Stimulated activated memory B cell treated with anti-CD40 and anti-IgM and Interleukin-4, amounts not matched to agents 10 μg/mL and 1 μg/mL and 100 μg/mL, for 72 hours (primary cell): ENCODE measurements around the gene LIX1L.

Source experiments
- ATAC-seq: fragments of 150-1000 bp; cut with Tn5 transposase; 2 replicates; pipeline ENCODE4 v1.10.0; 2021
- H3K27ac Mint-ChIP-seq: one replicate; pipeline ENCODE4 v1.8.0; 2022; ENCODE audit warnings: mild to moderate bottlenecking, mixed read lengths
- H3K27me3 Mint-ChIP-seq: one replicate; pipeline ENCODE4 v1.8.0; 2022; ENCODE audit warnings: mixed read lengths
- H3K36me3 Mint-ChIP-seq: one replicate; pipeline ENCODE4 v1.8.0; 2022; ENCODE audit warnings: mixed read lengths
- H3K4me1 Mint-ChIP-seq: one replicate; pipeline ENCODE4 v1.8.0; 2022; ENCODE audit warnings: mixed read lengths
- H3K4me3 Mint-ChIP-seq: one replicate; pipeline ENCODE4 v1.8.0; 2022; ENCODE audit warnings: mild to moderate bottlenecking, moderate library complexity, mixed read lengths
- H3K9me3 Mint-ChIP-seq: one replicate; pipeline ENCODE4 v1.8.0; 2022; ENCODE audit warnings: mixed read lengths

The LIX1L gene

DNA sequence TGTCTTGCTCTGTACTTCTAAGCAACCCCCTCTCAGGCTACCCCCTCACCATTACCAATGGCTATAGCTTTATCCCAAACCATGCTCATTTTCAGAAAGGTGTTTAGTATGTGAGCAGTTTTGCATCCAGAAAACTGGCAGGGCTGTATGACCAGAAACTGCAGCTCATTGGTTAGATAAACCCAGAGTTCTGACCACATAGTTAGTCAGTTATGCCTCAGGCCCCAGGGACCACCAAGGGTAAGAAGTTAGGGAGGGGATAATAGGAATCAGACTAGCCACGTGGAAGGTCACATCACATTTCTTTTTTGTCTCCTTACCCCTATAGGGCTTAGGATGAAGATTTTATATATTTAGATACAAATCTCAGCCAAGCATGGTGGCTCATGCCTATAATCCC, 49.2 kb downstream of the LIX1L start:
- Mint-ChIP-seq H3K27ac (no peak overlapping the region), H3K27me3 (no peaks in the 10 kb centered on the region), H3K4me1 (peaks cover 23% of the 10 kb centered on the region), H3K36me3 (peaks cover 50% of the 10 kb centered on the region), H3K4me3 (no peak overlapping the region), H3K9me3 (no peaks in the 10 kb centered on the region)
- ATAC-seq, result no peak

DNA sequence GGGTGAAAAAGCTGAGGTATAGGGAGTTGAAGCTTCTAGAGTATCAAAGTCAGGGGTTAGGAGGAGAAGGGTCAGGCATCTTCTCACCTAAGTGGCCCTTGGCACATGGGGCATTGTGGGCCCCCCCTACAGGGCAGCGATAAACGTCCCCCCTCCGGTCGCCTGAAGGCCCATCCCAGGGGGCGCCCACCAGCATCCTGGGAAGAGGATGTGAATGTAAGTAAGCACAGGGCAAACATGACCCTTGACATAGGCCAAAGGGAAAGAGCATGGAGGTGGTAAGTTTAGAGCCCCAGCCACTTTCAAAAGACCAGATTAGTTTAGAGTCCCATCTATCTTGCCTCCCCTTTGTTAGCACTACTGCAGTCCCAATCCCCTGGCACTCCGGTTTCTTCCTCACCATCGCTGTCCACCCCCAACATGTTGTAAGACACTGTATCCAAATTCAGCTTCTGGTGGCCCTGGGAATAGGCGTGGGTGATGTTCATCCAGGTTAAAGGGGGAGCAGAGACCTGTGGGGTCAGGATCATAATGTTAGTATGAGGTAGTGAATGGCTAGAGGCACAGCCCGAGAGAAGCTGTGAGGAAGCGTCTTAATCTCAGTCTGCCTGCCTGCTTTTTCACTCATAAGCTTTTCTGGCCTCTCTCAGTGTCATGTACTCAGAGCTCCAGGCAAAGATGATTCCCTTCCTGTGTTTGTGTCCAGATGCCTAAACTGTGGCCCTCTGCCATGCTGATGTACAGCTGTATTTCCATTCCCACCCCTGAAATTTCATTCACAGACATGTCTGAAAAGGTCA, 50.7 kb downstream of the LIX1L start:
- ATAC-seq, result no peak
- H3K4me3 Mint-ChIP-seq, result no peak overlapping the region
- no peaks in the 10 kb centered on the region for H3K9me3 Mint-ChIP-seq
- no peak overlapping the region for H3K27ac Mint-ChIP-seq
- H3K36me3 Mint-ChIP-seq, result peaks cover 47% of the 10 kb centered on the region
- H3K4me1 Mint-ChIP-seq, result peaks cover 8% of the 10 kb centered on the region
- H3K27me3 Mint-ChIP-seq, result no peaks in the 10 kb centered on the region

DNA sequence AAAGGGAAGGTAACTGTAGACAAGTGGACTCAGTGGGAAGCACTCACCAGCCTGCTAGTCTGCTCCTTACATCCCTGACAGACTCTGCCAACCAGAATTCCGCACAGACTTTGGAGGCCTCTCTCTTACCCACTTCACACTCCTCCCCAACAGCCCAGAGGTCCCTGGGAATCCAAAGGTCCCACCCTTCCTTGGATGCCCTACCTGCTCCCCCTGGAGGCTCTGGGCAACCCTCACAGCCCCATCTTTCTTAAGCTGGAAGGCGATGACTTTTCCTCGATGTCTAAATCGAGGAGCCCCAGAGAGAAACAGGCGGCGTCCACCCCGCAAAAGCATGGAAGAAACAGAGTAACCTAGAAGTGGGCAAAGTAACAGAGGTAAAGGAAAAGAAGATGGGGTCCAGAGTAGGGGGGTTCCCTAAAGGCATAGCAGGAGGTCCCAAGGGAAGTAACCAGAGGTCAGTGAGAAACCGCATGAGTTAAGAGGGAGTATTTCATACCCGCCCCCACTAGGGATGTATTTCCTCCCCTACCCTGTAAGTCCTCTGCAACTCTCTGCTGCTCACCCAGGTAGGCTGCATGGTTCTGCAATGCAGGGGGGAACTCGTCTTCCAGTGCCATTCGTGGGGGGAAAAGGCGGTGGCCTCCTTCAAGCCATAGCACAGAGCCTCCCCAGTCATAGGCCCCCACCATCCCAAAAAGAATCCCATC, 56.4 kb downstream of the LIX1L start:
- no peaks in the 10 kb centered on the region for H3K9me3 Mint-ChIP-seq
- peaks cover 41% of the 10 kb centered on the region for H3K36me3 Mint-ChIP-seq
- H3K4me3 Mint-ChIP-seq, result no peak overlapping the region
- no peak overlapping the region for H3K27ac Mint-ChIP-seq
- no peaks in the 10 kb centered on the region for H3K4me1 Mint-ChIP-seq
- H3K27me3 Mint-ChIP-seq, result no peaks in the 10 kb centered on the region
- ATAC-seq, result no peak

DNA sequence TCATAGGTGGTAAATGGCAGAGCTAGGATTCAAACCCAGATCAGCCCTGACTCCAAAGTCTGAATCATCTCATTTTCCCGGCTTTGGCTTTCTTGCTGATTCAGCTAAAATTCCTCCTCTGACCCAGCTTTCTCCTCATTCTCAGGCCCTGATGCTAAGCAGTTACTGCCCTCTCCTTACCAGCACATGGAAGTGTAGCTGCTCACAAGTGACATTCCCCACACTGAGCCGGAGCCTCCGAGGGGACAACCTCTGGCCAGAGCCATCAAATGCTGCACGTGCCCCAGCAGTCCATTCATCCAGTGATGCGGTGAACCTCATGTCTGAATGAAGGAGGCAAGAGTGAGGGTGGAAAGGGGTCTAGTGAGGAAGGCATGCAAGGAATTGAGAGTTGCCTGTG, 59.1 kb downstream of the LIX1L start:
- H3K9me3 Mint-ChIP-seq, result no peaks in the 10 kb centered on the region
- peaks cover 34% of the 10 kb centered on the region for H3K36me3 Mint-ChIP-seq
- H3K27ac Mint-ChIP-seq, result no peak overlapping the region
- H3K4me3 Mint-ChIP-seq, result no peak overlapping the region
- ATAC-seq, result no peak
- no peaks in the 10 kb centered on the region for H3K4me1 Mint-ChIP-seq
- H3K27me3 Mint-ChIP-seq, result no peaks in the 10 kb centered on the region

DNA sequence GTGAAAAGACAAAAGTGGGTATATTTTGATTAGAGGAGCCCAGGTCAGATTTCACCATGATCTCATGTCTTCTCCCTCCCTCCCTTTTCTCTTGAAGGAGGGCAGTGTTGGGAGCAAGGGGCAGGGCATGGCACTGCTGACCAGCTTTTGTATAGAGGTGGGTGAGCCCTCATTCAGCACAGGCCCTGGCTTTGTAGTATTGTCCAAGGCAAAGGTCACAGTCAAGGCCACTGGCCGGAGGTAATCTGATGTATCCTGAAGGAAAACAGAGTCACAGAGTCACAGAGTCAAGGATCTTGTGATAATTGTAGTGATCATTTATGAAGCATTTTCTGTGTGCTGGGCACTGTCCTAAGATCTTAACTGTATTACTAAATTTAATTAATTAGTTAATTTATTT, 59.8 kb downstream of the LIX1L start:
- Mint-ChIP-seq H3K27me3 (no peaks in the 10 kb centered on the region), H3K4me1 (no peaks in the 10 kb centered on the region), H3K27ac (no peak overlapping the region), H3K9me3 (no peaks in the 10 kb centered on the region), H3K36me3 (peaks cover 33% of the 10 kb centered on the region), H3K4me3 (no peak overlapping the region)
- no peak for ATAC-seq

DNA sequence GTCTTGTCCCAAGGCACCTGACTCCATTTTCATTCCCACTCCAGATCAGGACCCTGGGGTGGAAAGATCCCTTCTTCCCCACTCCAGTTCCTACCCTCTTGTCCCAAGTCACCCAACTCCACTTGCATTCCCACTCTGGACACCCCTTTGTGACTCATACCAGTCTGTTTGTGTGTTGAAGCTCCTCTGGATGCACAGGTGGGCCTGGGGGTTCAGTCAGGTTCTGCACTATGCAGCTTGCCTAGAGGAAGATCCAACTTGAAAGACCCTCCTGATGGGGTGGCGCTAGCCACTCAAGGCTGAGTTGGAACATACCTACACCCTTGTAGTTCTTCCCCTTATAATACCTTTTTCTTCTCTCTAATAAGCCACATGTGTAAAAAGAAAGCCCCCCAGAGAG, 62.3 kb downstream of the LIX1L start:
- no peak for ATAC-seq
- Mint-ChIP-seq H3K27me3 (no peaks in the 10 kb centered on the region), H3K36me3 (peaks cover 13% of the 10 kb centered on the region), H3K4me3 (no peak overlapping the region), H3K4me1 (no peaks in the 10 kb centered on the region), H3K27ac (no peak overlapping the region), H3K9me3 (no peaks in the 10 kb centered on the region)

DNA sequence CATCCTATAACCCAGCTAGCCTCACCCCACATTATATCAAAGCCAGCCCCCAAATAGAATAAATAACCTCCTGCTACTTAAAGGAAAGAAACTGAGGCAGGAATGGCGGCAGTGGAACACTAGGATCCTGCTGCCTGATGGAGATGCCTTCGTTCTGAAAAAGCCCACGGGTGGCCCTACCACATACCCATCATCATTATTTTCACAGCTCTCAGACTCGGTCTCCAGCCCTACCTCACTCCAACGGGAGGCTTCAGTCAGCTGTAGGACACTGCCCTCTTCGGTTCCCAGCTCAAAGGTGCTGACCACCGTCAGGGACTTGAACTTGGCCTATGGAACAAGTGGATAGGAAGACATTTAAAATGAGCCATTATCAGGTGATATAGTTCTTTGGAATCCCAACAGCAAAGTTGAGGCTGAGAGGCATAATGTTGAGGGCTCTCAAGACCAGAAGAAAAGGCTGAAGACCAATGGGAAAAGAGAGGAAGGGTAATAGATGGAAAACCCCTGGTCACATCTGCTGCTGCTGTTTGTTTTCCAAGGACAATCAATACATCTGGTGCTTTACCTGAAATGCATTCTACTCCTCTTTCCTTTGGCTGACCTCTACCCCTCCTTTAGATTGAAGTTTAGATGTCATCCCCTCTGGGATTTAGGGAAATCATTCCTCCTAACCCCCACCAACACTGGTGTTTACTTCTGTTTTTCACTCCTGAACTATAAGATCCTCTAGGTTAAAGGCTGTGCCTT, 64.3 kb downstream of the LIX1L start:
- H3K27ac Mint-ChIP-seq, result no peak overlapping the region
- peaks cover 12% of the 10 kb centered on the region for H3K36me3 Mint-ChIP-seq
- no peak overlapping the region for H3K4me3 Mint-ChIP-seq
- H3K27me3 Mint-ChIP-seq, result no peaks in the 10 kb centered on the region
- H3K9me3 Mint-ChIP-seq, result no peaks in the 10 kb centered on the region
- ATAC-seq, result no peak
- H3K4me1 Mint-ChIP-seq, result no peaks in the 10 kb centered on the region

DNA sequence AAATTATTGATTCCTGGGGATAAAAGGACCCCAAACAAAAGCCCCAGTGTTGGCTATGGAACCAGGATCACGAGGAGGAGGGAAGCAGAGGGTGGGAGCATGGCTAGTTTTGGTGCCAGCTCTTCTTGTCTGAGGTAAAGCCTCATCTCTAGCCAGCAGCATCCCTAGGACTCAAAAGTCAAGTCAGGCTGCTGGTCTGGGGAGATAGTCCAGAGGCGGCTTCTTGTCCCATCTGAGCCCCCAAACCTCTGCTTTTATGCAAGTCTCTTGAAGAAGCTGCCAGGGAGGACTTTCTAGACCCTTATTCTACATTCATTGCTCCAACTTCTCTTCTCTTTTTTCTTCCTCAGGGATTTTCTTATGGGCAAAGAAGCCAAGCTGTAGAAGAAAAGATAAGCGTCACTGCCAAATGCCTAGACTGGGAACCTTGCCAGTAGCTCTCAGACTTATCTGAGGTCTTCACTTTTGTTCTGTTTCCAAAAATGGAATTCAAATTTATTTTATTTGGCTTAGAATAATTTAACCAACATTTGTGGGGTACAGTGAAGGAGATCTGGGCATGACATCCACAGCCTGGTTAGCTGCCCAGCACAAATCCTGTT, 65.2 kb downstream of the LIX1L start:
- ATAC-seq, result no peak
- no peak overlapping the region for H3K4me3 Mint-ChIP-seq
- no peaks in the 10 kb centered on the region for H3K27me3 Mint-ChIP-seq
- H3K36me3 Mint-ChIP-seq, result peaks cover 8% of the 10 kb centered on the region
- H3K9me3 Mint-ChIP-seq, result no peaks in the 10 kb centered on the region
- H3K27ac Mint-ChIP-seq, result no peak overlapping the region
- no peaks in the 10 kb centered on the region for H3K4me1 Mint-ChIP-seq

DNA sequence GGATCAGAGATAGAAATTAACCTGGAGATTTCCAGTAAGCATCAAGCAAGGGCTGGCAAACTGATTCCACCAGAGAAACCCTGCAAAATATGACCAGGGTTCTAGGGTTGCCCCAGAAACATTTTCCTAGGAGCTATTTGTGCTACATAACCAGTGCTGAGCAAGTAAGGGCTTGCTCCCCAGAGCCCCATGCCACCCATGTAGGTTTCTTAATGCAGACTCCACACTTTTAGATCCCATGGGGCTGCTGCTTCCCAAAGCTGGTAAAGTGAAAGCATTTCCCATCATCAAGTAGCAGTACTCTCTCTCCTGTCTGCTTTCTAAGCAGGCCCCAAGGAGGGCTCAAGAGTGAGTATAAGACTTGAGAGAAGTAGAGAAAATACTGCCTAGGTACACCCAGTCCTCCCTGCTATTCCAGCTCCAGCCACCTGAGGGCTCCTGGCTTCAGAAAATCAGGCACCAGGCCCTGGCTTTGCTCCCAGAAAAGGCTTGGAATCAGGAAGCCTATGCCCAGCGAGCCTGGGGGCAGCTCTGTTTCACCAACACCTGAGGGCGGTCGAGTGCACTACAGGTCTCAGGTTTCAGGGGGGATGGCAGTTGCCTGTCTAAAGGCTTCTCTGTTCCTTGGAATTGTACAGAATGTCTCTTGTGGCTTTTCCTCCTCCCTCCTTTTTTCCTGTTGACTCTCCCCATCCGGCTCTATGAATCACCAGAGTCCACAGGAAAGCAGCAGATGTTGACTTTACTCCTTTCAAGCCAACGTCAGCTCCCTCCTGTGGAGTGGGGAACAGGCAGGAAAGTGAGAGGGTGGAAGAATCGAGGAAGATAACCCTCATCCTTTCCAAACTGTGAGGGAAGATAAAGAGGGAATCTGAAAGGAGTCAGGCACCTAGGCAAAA, 66.0 kb downstream of the LIX1L start:
- H3K4me3 Mint-ChIP-seq, result no peak overlapping the region
- H3K9me3 Mint-ChIP-seq, result no peaks in the 10 kb centered on the region
- H3K27ac Mint-ChIP-seq, result no peak overlapping the region
- ATAC-seq, result peak; percentile 53
- peaks cover under 1% of the 10 kb centered on the region for H3K36me3 Mint-ChIP-seq
- no peaks in the 10 kb centered on the region for H3K27me3 Mint-ChIP-seq
- no peaks in the 10 kb centered on the region for H3K4me1 Mint-ChIP-seq

DNA sequence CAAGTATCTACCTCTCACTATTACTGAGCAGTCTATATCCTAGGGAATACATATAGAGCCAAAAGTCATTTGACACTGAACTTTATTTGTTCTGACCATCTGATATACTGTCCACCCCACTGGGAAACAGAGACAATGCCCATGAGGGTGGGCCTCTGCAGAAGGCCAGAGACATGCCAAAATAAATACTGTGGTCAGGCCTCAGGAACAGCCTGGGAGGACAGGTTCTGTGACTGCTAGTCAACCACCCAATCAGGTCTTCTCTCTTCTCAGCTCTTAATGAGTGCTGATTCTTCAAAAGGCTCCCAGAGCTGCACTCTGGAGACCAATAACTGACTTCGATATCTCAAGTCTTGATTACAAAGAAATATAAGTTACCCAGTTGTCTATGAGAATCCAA, 66.7 kb downstream of the LIX1L start:
- no peak overlapping the region for H3K27ac Mint-ChIP-seq
- no peaks in the 10 kb centered on the region for H3K4me1 Mint-ChIP-seq
- H3K36me3 Mint-ChIP-seq, result no peaks in the 10 kb centered on the region
- H3K9me3 Mint-ChIP-seq, result no peaks in the 10 kb centered on the region
- no peak overlapping the region for H3K4me3 Mint-ChIP-seq
- no peaks in the 10 kb centered on the region for H3K27me3 Mint-ChIP-seq
- no peak for ATAC-seq

DNA sequence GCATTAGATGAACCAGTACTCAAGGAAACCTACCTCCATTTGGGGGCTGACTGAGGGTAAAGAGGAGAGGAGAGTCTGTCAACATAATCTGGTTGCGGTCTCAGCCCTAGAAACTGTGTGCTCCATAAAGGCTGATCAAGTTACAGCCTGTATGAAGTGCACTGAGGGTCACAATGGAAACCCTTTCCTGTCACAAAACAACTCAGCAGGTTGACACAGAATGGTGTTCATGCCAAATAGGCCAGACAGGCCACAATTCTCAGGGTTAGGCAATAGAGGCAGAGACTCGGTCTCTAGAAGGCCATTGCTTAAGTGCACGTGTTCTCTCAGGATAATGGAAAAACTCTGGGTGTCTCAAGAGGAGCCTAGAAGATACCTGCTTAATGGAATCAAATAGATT, 68.1 kb downstream of the LIX1L start:
- Mint-ChIP-seq H3K4me3 (no peak overlapping the region), H3K4me1 (peaks cover 12% of the 10 kb centered on the region), H3K27ac (no peak overlapping the region), H3K36me3 (no peaks in the 10 kb centered on the region), H3K27me3 (peaks cover 11% of the 10 kb centered on the region), H3K9me3 (no peaks in the 10 kb centered on the region)
- no peak for ATAC-seq

DNA sequence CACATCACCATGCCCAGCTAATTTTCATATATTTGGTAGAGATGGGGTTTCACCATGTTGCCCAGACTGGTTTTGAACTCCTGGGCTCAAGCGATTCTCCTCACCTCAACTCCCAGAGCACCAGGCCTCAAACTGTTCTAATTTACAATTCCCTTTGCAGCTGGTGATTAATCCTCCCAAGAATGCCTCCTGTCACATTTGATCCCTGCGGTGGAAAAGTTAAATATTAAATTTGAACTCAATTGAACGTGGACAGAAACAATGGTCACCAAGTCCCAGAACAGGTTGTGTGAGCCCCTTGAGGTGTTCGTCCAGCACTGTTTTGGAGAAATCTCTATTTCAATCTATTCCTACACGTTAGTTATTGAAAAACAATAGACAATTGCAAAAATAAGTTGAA, 70.2 kb downstream of the LIX1L start:
- no peak for ATAC-seq
- peaks cover 15% of the 10 kb centered on the region for H3K4me1 Mint-ChIP-seq
- no peaks in the 10 kb centered on the region for H3K9me3 Mint-ChIP-seq
- H3K4me3 Mint-ChIP-seq, result no peak overlapping the region
- no peaks in the 10 kb centered on the region for H3K36me3 Mint-ChIP-seq
- H3K27me3 Mint-ChIP-seq, result peaks cover 24% of the 10 kb centered on the region
- H3K27ac Mint-ChIP-seq, result no peak overlapping the region

DNA sequence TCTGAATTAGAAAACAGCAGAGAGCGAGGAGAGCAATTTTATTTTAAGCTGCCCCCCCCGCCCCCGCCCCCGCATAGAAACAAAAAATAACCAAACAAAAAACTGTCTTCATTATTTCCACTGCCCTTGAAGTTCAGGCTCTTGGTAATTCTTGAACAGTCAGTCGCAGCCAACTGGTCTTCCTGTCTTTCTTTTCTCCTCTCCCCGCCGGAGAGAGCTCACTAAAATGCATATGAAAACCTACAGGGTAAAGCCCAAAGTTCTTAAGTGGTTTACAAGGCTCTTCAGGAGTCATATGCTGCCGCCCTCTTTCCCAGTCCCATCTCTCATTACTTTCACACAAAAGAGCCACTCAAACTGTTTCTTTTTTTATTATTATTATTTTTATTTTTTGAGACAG, 71.0 kb downstream of the LIX1L start:
- Mint-ChIP-seq H3K36me3 (no peaks in the 10 kb centered on the region), H3K4me1 (peaks cover 15% of the 10 kb centered on the region), H3K27ac (no peak overlapping the region), H3K4me3 (peak overlapping the region; percentile 83), H3K27me3 (peaks cover 24% of the 10 kb centered on the region), H3K9me3 (no peaks in the 10 kb centered on the region)
- no peak for ATAC-seq

DNA sequence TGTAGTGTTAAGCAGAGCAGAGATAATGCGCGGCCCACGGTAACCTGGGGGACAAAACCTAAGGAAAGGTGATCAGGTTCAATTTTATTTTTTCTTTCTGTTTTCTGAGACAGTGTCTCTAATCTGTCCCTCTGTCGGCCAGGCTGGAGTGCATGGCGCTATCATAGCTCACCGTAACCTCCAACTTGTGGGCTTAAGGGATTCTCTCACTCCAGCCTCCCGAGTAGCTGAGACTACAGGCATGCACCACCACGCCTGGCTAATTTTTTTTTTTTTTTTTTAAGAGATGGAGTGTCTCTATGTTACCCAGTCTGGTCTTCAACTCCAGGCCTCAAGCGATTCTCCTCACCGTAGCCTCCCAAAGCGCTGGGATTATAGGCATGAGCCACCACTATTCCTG, 71.4 kb downstream of the LIX1L start:
- peaks cover 24% of the 10 kb centered on the region for H3K27me3 Mint-ChIP-seq
- peak overlapping the region; percentile 83 for H3K4me3 Mint-ChIP-seq
- no peaks in the 10 kb centered on the region for H3K9me3 Mint-ChIP-seq
- H3K36me3 Mint-ChIP-seq, result no peaks in the 10 kb centered on the region
- H3K4me1 Mint-ChIP-seq, result peaks cover 15% of the 10 kb centered on the region
- no peak for ATAC-seq
- H3K27ac Mint-ChIP-seq, result no peak overlapping the region
